ENCODE data around the gene TARS3.
"Not testable (repeated sequence)": the region's sequence is repeated elsewhere in the genome, so short reads cannot be mapped to it uniquely, and the experiment has no call there.

TARS3 gene

GRCh38 chr15:101723874-101724674, at the start of gene TARS3:
TARS3 (minus strand) TSS chr15:101724473; CDS start chr15:101724387, 86 bp downstream.
- DNase-seq = peak; percentile 97

GRCh38 chr15:101773496-101774100, 49.3 kb upstream of the TARS3 start:
- peak; percentile 3 for DNase-seq

GRCh38 chr15:101772921-101773320, 48.6 kb upstream of the TARS3 start:
- DNase-seq = no peak

- DNase-seq = not testable (repeated sequence)
These were observed 42.9 kb upstream of the TARS3 start for GRCh38 chr15:101767083-101767640.

GRCh38 chr15:101765772-101766456, 41.6 kb upstream of the TARS3 start:
- no peak for DNase-seq

GRCh38 chr15:101765340-101765671, 41.0 kb upstream of the TARS3 start:
- not testable (repeated sequence) for DNase-seq

GRCh38 chr15:101764669-101765339, 40.5 kb upstream of the TARS3 start:
- DNase-seq = not testable (repeated sequence)

GRCh38 chr15:101746716-101747082, 22.4 kb upstream of the TARS3 start:
- DNase-seq = not testable (repeated sequence)

- DNase-seq = not testable (repeated sequence)
These were observed 10.6 kb upstream of the TARS3 start for GRCh38 chr15:101734837-101735236.

GRCh38 chr15:101733545-101733944, 9.3 kb upstream of the TARS3 start:
- DNase-seq = no peak

- DNase-seq = no peak
These were observed 8.5 kb upstream of the TARS3 start for GRCh38 chr15:101732772-101733171.

- DNase-seq = no peak
These were observed 7.5 kb upstream of the TARS3 start for GRCh38 chr15:101731746-101732145.

GRCh38 chr15:101727186-101727585, 2.9 kb upstream of the TARS3 start:
- DNase-seq = no peak

GRCh38 chr15:101725073-101725472, 800 bp upstream of the TARS3 start:
- DNase-seq = no peak

GRCh38 chr15:101724675-101725005, 367 bp upstream of the TARS3 start:
- no peak for DNase-seq

GRCh38 chr15:101723171-101723873, 951 bp downstream of the TARS3 start:
- peak; percentile 9 for DNase-seq

- no peak for DNase-seq
These were observed 5.4 kb downstream of the TARS3 start for GRCh38 chr15:101718896-101719295.

GRCh38 chr15:101712078-101712477, 12.2 kb downstream of the TARS3 start:
- DNase-seq = no peak

GRCh38 chr15:101710806-101711205, 13.5 kb downstream of the TARS3 start:
- no peak for DNase-seq

- no peak for DNase-seq
These were observed 14.8 kb downstream of the TARS3 start for GRCh38 chr15:101709466-101709865.

GRCh38 chr15:101707983-101708382, 16.3 kb downstream of the TARS3 start:
- no peak for DNase-seq

GRCh38 chr15:101702077-101702476, 22.2 kb downstream of the TARS3 start:
- DNase-seq = no peak

GRCh38 chr15:101698314-101698713, 26.0 kb downstream of the TARS3 start:
- DNase-seq = no peak

All from activated CD4-positive, alpha-beta T cell treated with anti-CD3 and anti-CD28 coated beads, Interleukin-2, amount 50 U/mL, for 1 hour (primary cell).